NOMO-1 (cell line): ENCODE measurements around the gene CORO1A.
"Not testable (repeated sequence)": the region's sequence is repeated elsewhere in the genome, so short reads cannot be mapped to it uniquely, and the experiment has no call there.

Experiments used
- DNase-seq, 2 experiments: peaks; one replicate each; lab custom pipeline; 2025; ENCODE audit not compliant: unreplicated experiment in 2 of 2; lab: John Stamatoyannopoulos, UW

Gene CORO1A

DNA sequence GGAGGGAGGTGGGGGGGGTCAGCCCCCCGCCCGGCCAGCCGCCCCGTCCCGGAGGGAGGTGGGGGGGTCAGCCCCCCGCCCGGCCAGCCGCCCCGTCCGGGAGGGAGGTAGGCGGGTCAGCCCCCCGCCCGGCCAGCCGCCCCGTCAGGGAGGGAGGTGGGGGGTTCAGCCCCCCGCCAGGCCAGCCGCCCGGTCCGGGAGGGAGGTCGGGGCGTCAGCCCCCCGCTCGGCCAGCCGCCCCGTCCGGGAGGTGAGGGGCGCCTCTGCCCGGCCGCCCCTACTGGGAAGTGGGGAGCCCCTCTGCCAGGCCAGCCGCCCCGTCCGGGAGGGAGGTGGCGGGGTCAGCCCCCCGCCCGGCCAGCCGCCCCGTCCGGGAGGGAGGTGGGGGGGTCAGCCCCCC lies 14.0 kb upstream of the CORO1A start:
- DNase-seq, result not testable (repeated sequence)

DNA sequence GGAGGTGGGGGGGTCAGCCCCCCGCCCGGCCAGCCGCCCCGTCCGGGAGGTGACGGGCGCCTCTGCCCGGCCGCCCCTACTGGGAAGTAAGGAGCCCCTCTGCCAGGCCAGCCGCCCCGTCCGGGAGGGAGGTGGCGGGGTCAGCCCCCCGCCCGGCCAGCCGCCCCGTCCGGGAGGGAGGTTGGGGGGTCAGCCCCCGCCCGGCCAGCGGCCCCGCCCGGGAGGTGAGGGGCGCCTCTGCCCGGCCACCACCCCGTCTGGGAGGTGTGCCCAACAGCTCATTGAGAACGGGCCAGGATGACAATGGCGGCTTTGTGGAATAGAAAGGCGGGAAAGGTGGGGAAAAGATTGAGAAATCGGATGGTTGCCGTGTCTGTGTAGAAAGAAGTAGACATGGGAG lies 13.3 kb upstream of the CORO1A start:
- not testable (repeated sequence) for DNase-seq

DNA sequence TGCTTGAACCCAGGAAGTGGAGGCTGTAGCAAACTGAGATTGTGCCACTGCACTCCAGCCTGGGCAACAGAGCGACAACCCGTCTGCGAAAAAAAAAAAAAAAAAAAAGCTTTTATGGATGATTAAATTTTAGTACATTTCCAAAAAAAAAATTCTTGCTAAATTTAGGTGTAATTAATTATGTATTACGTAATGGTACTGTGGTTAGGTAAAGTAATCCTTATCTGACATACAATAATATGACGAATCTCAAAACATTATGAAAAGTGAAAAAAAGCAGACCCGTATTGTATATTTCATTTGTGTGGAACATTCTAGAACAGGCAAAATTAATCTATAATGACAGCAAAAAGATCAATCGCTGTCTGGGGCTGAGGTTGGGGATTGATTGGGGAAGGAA lies 10.3 kb upstream of the CORO1A start:
- DNase-seq, result peak in 1 of 2 experiments; percentile 14

DNA sequence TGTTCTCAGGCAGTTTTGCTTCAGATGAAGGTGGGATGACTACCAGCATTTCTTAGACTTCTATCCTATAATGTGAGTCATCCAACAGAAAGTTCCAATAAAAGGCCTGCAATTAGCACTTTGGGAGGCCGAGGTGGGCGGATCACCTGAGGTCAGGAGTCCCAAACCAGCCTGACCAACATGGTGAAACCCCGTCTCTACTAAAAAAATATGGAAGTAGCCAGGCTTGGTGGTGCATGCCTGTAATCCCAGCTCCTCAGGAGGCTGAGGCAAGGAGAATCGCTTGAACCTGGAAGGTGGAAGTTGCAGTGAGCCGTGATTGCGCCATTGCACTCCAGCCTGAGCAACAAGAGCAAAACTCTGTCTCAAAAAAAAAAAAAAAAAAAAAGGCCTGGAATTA lies 6.5 kb upstream of the CORO1A start:
- DNase-seq, result not testable (repeated sequence)

DNA sequence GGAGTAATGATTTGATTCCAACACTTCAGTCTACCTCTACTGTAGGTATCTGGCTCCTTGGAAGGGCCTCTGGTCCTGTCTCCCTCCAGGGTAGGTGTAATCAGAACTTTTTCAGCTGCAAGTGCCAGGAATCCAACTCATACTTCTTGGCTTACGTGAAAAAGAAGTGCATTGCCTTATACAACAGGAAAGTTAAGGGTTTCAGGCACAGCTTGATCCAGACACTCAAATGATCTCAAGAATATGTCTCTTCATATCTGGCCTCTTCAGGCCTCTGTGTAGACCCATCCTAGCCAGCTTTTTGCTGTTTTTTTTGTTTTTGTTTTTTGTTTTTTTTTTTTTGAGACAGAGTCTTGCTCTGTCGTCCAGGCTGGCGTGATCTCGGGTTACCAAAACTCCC lies 4.2 kb upstream of the CORO1A start:
- DNase-seq, result no peak

DNA sequence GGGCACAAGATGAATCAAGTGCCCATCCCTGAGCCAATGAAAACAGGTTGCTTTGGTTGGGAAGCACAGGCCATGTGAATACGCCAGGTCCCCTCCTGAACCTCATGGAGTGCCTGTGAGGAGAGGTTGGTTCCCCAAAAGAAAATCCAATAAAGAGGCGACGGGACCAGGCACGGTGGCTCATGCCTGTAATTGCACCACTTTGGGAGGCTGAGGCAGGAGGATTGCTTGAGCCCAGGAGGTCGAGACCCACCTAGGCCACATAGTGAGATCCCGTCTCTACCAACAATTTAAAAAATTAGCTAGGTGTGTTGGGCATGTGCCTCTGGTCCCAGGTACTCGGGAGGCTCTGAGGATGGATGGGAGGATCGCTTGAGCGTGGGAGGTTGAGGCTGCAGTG lies 3.5 kb upstream of the CORO1A start:
- no peak for DNase-seq

DNA sequence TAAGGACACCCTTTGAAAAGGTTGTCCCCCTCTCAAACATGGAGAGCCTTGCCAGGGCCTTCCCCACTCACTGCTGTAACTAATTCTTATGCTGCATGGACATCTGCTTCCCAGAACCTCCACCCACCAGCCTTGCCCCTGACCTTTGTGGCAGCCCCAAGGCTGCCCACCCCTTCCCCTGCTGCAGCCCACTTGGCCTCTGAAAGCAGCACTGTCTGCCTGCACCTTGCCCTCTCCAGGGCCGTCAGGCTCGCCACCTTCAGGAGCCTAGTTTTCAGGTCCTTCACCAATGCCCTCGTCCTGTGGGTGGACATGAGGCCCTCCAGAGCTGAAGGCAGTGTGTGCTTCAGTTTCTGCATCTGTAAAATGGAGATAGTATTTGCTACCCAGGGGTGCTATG lies 2.7 kb upstream of the CORO1A start:
- no peak for DNase-seq

DNA sequence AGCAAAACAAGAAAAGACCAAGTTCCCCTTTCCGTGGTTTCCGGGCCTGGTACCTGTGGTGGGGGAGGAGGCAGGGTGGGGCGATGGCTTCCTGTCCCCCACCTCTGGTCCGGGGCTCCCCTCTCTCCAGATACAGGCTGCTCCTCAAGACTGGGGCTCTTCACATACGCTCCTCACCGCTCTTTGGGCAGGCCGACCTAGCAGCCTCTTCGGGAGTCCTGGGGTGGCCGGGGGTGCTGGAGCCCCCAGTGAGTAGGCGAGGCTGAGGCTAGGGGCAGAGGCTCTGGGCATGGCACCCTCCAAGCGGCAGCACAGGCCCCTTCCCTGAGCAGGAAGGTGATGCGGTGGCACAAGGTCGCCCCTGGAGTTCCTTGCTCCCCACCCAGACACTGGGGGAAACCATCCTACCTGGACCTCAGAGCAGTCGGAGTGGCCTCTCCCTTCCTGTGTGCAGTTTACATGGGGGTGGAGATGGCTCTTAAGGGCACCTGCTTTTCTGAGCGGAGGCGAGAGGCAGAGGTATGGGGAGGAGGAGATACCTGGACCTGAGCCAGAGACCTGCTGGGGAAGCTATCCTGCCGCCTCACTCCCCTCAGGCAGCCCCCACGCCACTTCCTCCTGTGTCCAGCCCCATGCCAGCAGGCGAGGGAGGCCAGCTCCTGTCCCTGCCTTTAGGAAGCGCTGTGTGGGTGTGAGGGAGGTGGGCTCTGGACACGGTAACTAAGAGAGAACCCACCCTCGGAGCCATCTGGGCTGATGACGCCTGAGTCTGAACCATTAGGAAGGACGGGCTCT lies 891 bp downstream of the CORO1A start:
- peak; percentile 65 to 82 for DNase-seq

DNA sequence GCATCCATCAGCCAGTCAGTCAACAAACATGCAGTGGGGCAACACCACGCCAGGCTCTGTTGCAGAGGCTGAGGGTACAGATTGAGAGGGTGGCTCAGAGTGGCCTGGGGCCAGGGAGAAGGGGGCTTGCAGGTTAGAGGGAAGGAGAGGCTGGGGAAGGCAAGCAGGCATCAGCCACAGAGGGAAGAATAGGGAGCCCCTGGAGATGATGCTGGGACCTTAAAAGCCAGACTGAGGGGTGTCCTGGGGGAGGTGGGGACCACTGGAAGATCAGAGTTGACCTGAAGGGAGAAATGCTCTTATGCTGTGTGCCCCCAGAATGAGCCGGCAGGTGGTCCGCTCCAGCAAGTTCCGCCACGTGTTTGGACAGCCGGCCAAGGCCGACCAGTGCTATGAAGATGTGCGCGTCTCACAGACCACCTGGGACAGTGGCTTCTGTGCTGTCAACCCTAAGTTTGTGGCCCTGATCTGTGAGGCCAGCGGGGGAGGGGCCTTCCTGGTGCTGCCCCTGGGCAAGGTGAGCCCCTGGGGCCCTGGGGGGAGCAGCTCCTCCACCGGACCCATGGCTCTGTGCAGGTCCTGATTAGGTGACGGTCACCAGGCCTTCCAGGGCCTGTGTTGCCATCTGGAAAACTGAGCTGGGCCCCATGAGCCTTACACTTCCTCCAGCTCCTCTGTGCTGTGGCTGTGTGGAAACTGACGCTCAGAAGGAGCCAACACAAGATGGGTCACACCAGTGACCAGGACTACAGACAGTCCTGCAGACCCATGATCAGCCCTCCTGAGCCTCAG lies 1.7 kb downstream of the CORO1A start:
- no peak for DNase-seq

DNA sequence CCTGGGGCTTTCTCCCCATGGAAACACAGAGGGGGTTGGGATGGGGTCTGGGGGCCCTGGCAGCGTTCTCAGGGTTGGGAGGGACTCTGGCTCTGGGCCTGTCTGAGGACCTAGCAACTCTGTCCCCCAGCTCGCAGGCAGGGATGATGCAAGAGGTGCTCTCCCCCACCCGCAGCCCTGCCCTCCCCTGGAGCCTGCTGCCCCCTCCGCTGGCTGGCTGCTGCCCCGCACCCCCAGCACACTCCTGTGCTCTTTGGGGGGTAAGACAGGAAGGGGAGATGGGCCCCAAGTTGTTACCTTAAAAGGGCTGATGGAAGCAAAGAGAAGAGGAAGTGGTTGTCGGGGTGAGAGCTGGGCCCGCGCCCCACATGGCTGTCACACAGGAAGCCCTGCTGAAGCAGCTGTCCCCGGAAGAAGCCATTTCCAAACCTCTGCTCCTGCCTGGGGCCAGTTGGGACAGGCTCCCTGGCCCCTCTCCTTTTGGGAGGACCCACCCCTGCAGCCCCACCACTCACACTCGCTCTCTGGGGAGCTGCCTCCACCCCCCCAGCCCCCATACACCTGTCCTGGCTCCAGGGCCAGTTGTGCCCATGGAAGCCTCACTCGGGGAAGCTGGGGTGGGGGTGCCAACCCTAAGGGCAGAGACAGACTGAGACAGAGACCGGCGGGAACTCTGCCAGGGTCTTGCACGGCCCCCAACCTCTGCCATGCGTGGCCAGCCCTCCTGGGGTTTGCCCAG lies 2.5 kb downstream of the CORO1A start:
- peak; percentile 82 for DNase-seq

DNA sequence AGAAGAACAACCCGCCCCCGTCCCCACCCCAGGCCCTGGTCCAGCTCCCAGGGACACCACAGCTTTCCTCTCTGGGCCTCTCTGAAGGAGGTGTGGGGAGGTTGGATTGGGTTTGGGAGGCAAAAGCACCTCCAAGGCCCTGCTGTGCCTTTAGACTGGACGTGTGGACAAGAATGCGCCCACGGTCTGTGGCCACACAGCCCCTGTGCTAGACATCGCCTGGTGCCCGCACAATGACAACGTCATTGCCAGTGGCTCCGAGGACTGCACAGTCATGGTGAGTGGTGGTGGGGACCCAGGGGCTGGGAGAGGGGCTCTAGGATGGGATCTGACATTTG lies 3.0 kb downstream of the CORO1A start:
- DNase-seq, result no peak

DNA sequence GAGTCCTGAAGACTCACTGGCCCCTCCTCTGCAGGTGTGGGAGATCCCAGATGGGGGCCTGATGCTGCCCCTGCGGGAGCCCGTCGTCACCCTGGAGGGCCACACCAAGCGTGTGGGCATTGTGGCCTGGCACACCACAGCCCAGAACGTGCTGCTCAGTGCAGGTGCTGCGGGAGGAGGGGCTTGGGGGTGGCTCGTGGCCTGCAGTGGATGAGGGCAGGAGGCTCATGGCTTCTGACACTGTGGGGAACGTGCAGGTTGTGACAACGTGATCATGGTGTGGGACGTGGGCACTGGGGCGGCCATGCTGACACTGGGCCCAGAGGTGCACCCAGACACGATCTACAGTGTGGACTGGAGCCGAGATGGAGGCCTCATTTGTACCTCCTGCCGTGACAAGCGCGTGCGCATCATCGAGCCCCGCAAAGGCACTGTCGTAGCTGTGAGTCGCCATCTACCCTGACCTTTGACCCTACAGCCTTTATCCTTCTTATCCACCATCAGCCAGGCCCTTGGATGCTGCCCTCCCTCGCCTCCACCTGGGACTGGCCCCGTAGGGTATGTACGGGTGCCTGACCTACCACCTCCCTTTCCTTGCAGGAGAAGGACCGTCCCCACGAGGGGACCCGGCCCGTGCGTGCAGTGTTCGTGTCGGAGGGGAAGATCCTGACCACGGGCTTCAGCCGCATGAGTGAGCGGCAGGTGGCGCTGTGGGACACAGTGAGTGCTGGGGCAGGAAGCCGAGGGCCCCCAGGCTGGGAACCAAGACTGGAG lies 3.6 kb downstream of the CORO1A start:
- peak; percentile 43 to 57 for DNase-seq

DNA sequence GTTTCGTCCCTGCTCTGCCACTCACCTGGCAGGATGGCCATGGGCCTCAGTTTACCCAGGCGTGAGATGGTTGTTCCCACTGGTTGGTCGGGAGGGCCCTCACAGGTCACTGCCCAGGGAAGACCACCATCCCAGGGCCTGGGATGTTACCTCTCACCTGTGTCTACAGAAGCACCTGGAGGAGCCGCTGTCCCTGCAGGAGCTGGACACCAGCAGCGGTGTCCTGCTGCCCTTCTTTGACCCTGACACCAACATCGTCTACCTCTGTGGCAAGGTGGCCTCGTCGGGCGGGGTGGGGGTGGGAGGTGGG lies 4.1 kb downstream of the CORO1A start:
- DNase-seq, result no peak

DNA sequence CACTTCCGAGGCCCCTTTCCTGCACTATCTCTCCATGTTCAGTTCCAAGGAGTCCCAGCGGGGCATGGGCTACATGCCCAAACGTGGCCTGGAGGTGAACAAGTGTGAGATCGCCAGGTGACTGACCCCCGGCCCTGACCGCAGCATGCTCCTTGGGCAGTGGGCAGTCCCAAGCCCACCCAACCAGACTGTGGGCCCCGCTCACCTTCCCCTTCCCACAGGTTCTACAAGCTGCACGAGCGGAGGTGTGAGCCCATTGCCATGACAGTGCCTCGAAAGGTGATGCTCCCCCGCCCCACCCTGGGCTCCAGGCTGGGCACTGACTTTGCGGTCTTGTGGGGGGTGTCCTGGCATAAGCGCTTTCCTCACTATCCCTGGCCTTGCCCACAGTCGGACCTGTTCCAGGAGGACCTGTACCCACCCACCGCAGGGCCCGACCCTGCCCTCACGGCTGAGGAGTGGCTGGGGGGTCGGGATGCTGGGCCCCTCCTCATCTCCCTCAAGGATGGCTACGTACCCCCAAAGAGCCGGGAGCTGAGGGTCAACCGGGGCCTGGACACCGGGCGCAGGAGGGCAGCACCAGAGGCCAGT lies 4.7 kb downstream of the CORO1A start:
- DNase-seq, result no peak

DNA sequence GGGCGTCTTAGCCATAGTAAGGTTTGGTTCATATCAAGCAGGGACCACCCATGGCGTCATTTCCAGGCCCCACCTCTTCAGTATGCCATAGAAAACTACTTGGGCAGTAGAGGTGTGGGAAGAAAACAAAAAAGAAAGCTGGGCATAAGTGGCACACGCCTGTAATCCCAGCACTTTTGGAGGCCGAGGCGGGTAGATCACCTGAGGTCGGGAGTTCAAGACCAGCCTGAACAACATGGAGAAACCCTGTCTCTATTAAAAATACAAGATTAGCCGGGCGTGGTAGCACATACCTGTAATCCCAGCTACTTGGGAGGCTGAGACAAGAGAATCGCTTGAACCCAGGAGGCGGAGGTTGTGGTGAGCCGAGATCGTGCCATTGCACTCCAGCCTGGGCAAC lies 7.8 kb downstream of the CORO1A start:
- not testable (repeated sequence) for DNase-seq

DNA sequence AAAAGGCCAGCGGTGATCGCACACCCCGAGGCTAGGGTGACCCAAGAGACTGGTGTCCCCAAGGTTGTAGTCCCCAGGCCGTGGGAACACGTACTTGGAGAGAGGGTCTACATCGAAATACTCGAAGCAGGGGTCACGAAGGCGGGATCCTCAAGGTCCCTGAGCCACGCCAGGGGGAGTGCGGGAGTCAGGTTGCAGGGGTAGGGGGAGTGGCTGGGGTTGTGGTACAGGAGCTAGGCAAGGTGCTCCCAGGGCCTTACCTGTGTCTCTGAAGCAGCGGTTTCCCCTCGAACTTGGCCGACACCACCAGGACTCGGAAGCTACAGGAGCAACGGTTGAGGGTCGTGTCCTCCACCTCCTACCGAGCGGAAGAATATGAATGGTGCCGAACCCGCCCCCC lies 9.7 kb downstream of the CORO1A start:
- not testable (repeated sequence) for DNase-seq

DNA sequence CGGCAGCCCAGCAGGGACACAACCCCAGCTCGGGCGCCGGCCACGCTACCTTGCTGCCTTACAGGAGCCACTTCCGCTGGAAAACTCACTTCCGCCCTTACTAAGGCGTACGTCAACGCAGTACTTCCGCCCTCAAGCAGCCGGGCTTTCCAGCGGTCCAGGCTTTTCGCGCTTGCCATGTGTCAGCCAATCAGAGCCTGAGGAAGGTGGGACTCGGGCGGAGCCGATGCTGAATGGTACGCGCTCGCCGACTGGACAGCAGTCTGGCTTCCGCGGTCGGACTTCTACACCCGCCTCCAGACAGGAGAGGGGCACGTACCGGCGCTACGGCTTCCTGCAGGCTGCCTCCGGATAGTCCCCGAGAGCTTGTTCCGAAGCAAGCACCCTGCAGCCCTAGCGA lies 10.2 kb downstream of the CORO1A start, which contains the start of the genes BOLA2B and SLX1A:
Gene BOLA2B, minus strand, starts transcription at position 52 of the 400 bp plus-strand sequence. CDS start 71 bp downstream, outside the sequence.
Gene SLX1A, plus strand, starts transcription at position 261 of the 400 bp plus-strand sequence. CDS start 210 bp downstream, outside the sequence.
- DNase-seq, result not testable (repeated sequence)

DNA sequence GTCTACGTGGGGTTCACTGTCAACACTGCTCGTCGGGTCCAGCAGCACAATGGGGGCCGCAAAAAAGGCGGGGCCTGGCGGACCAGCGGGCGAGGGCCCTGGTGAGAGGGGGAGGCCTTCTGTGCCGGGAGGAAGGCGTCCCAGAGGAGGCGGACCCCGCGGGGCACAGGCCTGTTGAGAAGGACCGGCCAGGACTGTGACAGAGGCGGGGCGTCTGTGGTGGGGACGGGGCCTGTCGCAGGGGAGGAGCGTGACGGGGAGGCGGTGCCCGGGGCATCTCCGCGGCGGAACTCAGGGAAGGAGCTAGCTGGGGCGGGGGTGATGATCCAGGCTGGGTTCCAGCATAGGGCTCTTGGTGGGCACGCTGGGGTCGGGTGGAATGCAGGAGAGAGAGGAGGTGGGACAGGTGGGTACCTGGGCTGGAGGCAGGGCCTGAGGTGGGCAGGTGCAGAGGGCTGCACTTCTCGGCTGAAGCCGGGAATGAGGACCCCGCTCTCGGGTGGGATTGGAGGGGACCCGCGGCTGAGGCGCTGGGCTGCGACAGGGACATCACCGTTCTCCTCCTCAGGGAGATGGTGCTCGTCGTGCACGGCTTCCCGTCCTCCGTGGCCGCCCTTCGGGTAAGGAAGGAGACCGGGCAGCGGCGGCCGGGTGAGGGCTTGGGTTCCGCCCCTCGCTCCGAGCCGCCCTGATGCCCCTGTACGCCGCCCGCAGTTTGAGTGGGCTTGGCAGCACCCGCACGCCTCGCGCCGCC lies 10.9 kb downstream of the CORO1A start:
- not testable (repeated sequence) for DNase-seq

DNA sequence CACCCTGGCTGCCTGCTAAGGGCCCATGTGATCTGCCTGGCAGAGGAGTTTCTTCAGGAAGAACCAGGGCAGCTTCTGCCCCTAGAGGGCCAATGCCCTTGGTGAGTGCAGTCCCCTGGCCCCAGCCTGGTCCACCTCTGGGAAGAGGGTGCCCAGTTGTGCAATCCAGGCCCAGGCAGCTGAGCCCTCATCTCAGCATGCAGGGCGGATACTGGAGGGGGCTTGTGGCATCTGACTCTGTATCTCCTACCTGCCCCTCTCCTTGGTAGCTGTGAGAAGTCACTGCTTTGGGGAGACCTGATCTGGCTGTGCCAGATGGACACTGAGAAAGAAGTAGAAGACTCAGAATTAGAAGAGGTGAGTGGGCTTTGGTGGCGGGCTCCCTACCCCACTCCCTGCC lies 13.6 kb downstream of the CORO1A start:
- DNase-seq, result not testable (repeated sequence)
